GM23338 (cell line): ENCODE measurements around the gene ADGRB2.

Source experiments
- CREB1 ChIP-seq: fragments of 250-450 bp; sonication (Bioruptor Pico); IDR thresholded peaks from 2 replicates; pipeline ENCODE4 v1.5.0; 2020; ENCODE audit warnings: low read depth, mild to moderate bottlenecking, moderate library complexity
- ETS1 ChIP-seq: IDR thresholded peaks from 2 replicates; pipeline ENCODE4 v1.6.1; 2016; ENCODE audit warnings: antibody characterized with exemption
- EZH2 ChIP-seq: fragments of 200-600 bp; sonication (generic); IDR thresholded peaks from one replicate; pipeline ENCODE4 v1.8.0; 2017; ENCODE audit warnings: antibody characterized with exemption, mild to moderate bottlenecking, low read depth; ENCODE audit not compliant: unreplicated experiment
- EZH2phosphoT487 ChIP-seq: fragments of 200-600 bp; sonication (generic); IDR thresholded peaks from one replicate; pipeline ENCODE4 v1.8.1; 2018; ENCODE audit warnings: antibody characterized with exemption; ENCODE audit not compliant: unreplicated experiment
- JUNB ChIP-seq: IDR thresholded peaks from one replicate; pipeline ENCODE4 v1.6.1; 2016; ENCODE audit warnings: antibody characterized with exemption; ENCODE audit not compliant: unreplicated experiment
- NANOG ChIP-seq: IDR thresholded peaks from 2 replicates; pipeline ENCODE4 v1.6.1; 2016; ENCODE audit warnings: antibody characterized with exemption, borderline replicate concordance
- POLR2AphosphoS5 ChIP-seq: IDR thresholded peaks from 2 replicates; pipeline ENCODE4 v1.6.1; 2016; ENCODE audit warnings: antibody characterized with exemption, low read depth
- REST ChIP-seq: IDR thresholded peaks from one replicate; pipeline ENCODE4 v1.6.1; 2018; ENCODE audit warnings: antibody characterized with exemption; ENCODE audit not compliant: unreplicated experiment
- TF ChIP-seq, protein P1 (sequence below), 2 experiments: fragments of 200-600 bp in 1 of 2; sonication (generic) in 1 of 2; conservative IDR thresholded peaks; 2 replicates each; pipeline versions ENCODE4 v1.5.1 to v1.6.1; 2016 to 2017; ENCODE audit warnings: antibody characterized with exemption in 2 of 2, low read depth in 2 of 2, mild to moderate bottlenecking in 2 of 2, moderate library complexity in 1 of 2

- TF ChIP-seq, protein P1, sequence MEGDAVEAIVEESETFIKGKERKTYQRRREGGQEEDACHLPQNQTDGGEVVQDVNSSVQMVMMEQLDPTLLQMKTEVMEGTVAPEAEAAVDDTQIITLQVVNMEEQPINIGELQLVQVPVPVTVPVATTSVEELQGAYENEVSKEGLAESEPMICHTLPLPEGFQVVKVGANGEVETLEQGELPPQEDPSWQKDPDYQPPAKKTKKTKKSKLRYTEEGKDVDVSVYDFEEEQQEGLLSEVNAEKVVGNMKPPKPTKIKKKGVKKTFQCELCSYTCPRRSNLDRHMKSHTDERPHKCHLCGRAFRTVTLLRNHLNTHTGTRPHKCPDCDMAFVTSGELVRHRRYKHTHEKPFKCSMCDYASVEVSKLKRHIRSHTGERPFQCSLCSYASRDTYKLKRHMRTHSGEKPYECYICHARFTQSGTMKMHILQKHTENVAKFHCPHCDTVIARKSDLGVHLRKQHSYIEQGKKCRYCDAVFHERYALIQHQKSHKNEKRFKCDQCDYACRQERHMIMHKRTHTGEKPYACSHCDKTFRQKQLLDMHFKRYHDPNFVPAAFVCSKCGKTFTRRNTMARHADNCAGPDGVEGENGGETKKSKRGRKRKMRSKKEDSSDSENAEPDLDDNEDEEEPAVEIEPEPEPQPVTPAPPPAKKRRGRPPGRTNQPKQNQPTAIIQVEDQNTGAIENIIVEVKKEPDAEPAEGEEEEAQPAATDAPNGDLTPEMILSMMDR (conservative IDR thresholded peaks at IDR 0.05; ENCODE audit: low read depth in 2 of 2): no peak
- TF ChIP-seq EZH2: no peak
- no peak for TF ChIP-seq EZH2phosphoT487
- TF ChIP-seq JUNB: no peak
- TF ChIP-seq REST: no peak
- no peak for TF ChIP-seq POLR2AphosphoS5
- no peak for TF ChIP-seq CREB1
- no peak for TF ChIP-seq ETS1
- no peak for TF ChIP-seq NANOG
Measured at GRCh38 chr1:31689379-31689778, 74.8 kb downstream of the ADGRB2 start.
